ENCODE measurements around the gene NDUFS6.

NDUFS6 gene

GRCh38 chr5:1799110-1799601 lies 2.1 kb upstream of the NDUFS6 start:
- Histone ChIP-seq H3K4me3 (replicated peaks; ENCODE audit: insufficient read depth, low read length) (peak overlapping the region; percentile 86), H3K27ac (replicated peaks) (peak overlapping the region; percentile 95), H3K27me3 (ENCODE audit: insufficient read depth, poor library complexity, severe bottlenecking) (no peaks in the 10 kb centered on the region)
- DNase-seq (ENCODE audit: low read depth in 1 of 2, low spot score in 1 of 2) = peak; percentile 12 to 38
- TF ChIP-seq REST (IDR thresholded peaks at IDR 0.05; ENCODE audit: insufficient replicate concordance, low read depth) (no peak), GABPA (IDR thresholded peaks at IDR 0.05; ENCODE audit: low read depth) (no peak), POLR2AphosphoS5 (IDR thresholded peaks at IDR 0.05; ENCODE audit: low read depth) (0 out of 2 replicates have a peak, but pooled peaks have one; percentile 10)

- H3K27ac ChIP-seq (replicated peaks) = peak within 1 kb of the TSS; percentile 95
- peak; percentile 90 to 91 for DNase-seq (ENCODE audit: low read depth in 1 of 2, low spot score in 1 of 2)
Measured at GRCh38 chr5:1799602-1800471, 1.4 kb upstream of the NDUFS6 start, which contains the start of gene MRPL36. TSS of gene MRPL36 (minus strand) at chr5:1799837. CDS start at chr5:1798935, 902 bp downstream.

More at GRCh38 chr5:1799602-1800471, 1.4 kb upstream of the NDUFS6 start, which contains the start of gene MRPL36:
- Histone ChIP-seq H3K27me3 (ENCODE audit: insufficient read depth, poor library complexity, severe bottlenecking) (no peaks in the 10 kb centered on the region), H3K4me3 (replicated peaks; ENCODE audit: insufficient read depth, low read length) (peak within 1 kb of the TSS; percentile 86)
- TF ChIP-seq REST (IDR thresholded peaks at IDR 0.05; ENCODE audit: insufficient replicate concordance, low read depth) = no peak
- peak; percentile 61; the same call in 1 of the 2 replicates for TF ChIP-seq POLR2AphosphoS5 (IDR thresholded peaks at IDR 0.05; ENCODE audit: low read depth)
- TF ChIP-seq GABPA (IDR thresholded peaks at IDR 0.05; ENCODE audit: low read depth) = no peak
- no peak for TF ChIP-seq CTCF (IDR thresholded peaks at IDR 0.05; ENCODE audit: insufficient read depth, low read length)
- no peak for TF ChIP-seq SPI1 (IDR thresholded peaks at IDR 0.05; ENCODE audit: borderline replicate concordance, low read depth)

Measured in HL-60 (cell line).